GM18873 (cell line): ENCODE results near the gene ELOVL3.
"Not testable (repeated sequence)": the region's sequence is repeated elsewhere in the genome, so short reads cannot be mapped to it uniquely, and the experiment has no call there.

Experiments used
- ATAC-seq: cut with Tn5 transposase; IDR thresholded peaks from one replicate; pipeline ENCODE4 v1.9.1; 2021; ENCODE audit warnings: mild to moderate bottlenecking, moderate library complexity, moderate number of reproducible peaks; ENCODE audit not compliant: unreplicated experiment, low FRiP score

ELOVL3 gene

GRCh38 chr10:102246261-102246660 lies 20.2 kb downstream of the ELOVL3 start:
- ATAC-seq = no peak

DNA sequence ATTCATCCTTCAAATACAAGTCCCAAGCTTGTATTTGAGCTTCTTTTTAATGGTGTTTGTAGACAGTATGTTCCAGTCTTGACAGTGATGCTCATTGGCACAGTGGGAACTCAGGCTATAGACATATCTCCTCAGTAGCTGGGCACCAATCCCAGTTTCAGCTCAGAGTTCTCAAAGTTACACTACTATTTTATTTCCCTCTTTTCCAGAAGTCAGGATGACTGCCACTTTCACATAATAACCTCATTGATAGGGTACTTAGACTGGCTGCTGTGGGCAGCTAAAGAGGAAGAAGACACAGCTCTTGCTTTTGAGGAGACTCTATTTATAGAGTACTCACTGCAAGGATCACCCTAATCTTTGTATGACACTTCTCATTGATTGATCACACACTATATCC lies 21.6 kb downstream of the ELOVL3 start:
- no peak for ATAC-seq

- not testable (repeated sequence) for ATAC-seq
Observed at GRCh38 chr10:102252508-102252907, 26.4 kb downstream of the ELOVL3 start.

- ATAC-seq = no peak
Observed at GRCh38 chr10:102254426-102254825, 28.3 kb downstream of the ELOVL3 start.

DNA sequence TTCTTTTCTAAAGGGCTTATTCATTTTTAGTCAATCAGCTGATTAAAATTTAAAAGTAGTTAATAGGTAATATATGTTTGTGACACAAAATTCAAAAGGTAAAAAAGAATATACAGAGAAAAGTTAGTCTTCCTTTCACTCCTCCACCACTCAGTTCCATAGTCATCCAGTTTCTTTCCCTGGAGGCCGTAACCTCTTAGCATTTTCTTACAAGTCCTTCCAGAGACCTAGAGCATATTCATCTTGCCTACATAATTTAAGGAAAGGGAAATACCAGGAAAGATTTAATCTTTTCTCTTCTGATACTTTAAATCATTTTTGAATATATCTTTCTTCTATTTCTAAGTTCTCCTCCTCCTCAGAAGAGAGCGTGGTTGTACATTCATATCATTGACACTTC lies 29.3 kb downstream of the ELOVL3 start:
- ATAC-seq = no peak

- ATAC-seq = no peak
Observed at GRCh38 chr10:102261196-102261595, 35.1 kb downstream of the ELOVL3 start.

GRCh38 chr10:102261842-102262241 lies 35.7 kb downstream of the ELOVL3 start:
- no peak for ATAC-seq

DNA sequence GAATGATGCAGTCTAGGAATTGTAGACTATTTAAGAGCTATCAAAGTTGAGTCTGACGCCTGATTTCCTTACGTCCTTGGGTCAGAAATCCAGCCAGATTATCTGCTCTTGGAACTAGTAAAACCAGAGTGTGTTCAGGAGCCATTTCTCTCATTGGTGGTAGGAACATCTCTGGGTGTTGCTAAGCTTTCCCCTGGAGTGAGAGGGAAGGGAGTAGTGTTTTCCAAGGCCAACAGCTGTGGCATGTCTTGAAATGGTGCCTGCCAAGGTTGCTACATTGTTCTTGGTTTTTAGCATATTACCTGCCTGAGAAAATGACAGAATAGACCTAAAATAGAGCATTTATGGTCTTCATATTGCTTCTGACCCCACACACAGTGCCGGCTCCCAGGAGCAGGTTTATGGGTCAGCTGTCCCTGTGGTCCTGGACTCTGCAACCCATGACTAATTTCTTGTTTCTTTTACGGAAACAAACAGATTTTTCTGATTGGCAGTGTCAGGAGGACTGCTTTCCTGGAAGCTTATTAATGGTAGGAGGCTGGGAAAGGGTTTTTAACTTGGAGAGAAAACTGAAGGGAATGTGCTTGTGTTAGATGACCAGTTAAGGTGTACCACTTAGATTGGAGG lies 36.8 kb downstream of the ELOVL3 start:
- ATAC-seq = no peak

GRCh38 chr10:102264371-102264770 lies 38.3 kb downstream of the ELOVL3 start:
- no peak for ATAC-seq

DNA sequence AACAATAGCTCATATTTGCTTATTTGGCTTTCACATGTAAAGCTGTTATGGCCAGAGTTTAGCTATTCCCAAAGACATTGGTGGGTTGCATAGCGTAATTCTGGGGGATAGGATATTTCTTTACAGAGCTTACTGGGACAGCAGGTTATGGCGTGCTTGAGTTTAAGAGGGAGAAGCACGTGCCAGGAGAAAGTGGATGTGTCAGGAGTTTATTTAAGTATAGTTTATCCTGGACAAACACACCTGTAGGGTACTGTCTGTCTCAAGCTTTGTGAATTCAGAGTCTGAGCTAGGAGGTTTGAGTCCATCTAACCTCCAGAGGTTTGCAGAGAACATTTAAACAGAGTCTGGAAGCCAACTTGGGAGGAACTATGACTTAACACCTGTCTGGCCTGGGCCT lies 40.6 kb downstream of the ELOVL3 start:
- ATAC-seq = no peak

GRCh38 chr10:102267748-102268147 lies 41.6 kb downstream of the ELOVL3 start:
- ATAC-seq = no peak

DNA sequence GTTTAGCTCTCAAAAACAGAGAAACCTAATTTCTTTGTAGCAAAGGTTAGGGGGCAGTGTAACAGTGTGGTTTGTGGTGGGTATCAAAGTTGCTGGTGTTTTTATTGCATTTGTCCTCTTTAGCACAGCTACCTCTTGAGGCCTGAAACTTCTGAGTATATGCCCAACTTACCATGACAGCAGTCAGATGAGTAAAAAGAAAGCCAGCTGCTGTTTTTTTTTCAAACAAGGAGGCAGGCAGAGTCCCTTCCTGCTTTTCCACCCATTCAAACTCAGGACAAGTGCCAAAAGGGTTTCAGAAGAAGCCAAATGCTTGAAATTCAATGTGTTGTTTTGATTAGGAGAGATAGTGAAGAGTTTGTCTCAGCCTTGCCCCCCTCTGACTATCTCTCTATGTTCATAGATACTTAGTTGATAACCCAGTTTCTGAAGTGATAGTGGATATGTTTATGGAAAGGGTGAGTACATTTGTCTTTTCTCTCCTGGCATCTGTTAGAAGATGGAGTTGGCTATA lies 42.3 kb downstream of the ELOVL3 start:
- ATAC-seq = no peak

GRCh38 chr10:102269017-102269416 lies 42.9 kb downstream of the ELOVL3 start:
- ATAC-seq = no peak

- no peak for ATAC-seq
Observed at GRCh38 chr10:102274062-102274461, 48.0 kb downstream of the ELOVL3 start.

- ATAC-seq = no peak
Observed at GRCh38 chr10:102275343-102275742, 49.2 kb downstream of the ELOVL3 start.

DNA sequence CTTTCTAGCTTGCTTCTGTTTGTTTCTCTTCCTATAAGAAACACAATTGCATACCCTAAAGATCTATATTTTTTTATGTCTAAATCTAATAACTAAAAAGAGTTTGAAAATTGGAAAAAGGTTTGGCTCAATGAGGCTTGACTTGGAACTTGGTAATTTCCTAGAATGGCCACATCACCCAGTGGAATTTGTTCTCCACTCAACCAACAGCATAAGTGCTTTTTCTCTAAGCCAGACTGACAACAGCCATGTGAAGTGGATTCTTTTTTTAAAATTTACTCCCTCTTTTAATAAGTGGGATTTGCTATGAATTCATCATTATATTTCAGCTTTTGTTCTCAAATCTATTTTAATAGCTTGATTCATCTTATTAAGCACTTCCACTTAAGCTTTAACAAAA lies 53.0 kb downstream of the ELOVL3 start:
- no peak for ATAC-seq
